HG03342 (cell line): ENCODE data around the gene PPP1R12A.
A peak's percentile ranks its signal among the peaks of the same experiment; 100 is the strongest.
"Not testable (repeated sequence)": the region's sequence is repeated elsewhere in the genome, so short reads cannot be mapped to it uniquely, and the experiment has no call there.

ENCODE experiments used
- ATAC-seq: cut with Tn5 transposase; IDR thresholded peaks from one replicate; pipeline ENCODE4 v1.9.1; 2021; ENCODE audit warnings: mild to moderate bottlenecking, moderate library complexity; ENCODE audit not compliant: unreplicated experiment

The PPP1R12A gene

DNA sequence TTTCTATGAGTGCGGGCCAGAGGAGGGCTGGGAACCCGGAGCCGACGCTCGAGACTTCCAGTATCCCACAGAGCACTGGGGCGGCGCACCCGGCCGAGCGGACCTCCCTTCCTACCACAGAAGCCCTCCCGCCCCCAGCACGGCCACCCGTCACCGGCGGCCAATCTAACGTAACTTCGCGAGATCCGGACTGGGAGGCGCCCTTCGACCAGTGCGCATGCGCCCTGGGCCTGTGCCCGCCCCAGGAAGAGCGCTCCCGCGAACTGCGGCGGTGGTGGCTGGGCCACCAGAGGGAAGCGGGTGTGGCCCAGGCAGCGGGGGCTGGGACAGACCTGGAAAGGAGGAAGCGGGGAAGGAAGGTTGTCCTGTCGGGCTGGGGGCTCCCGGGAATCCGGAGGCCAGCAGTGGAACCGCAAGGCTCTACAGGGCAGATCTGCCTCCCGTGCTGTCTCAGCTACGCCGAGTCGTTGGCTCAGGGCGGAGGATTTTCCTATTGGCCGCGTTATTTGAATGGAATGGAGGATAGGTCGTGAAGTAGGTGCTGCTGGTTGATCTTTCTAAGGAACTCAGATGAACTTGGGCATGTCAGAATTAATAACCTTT, at the start of gene PPP1R12A:
Gene PPP1R12A, minus strand, starts transcription at position 77 of the 603 bp plus-strand sequence. CDS start 166 bp downstream, outside the sequence.
- peak; percentile 82 for ATAC-seq

DNA sequence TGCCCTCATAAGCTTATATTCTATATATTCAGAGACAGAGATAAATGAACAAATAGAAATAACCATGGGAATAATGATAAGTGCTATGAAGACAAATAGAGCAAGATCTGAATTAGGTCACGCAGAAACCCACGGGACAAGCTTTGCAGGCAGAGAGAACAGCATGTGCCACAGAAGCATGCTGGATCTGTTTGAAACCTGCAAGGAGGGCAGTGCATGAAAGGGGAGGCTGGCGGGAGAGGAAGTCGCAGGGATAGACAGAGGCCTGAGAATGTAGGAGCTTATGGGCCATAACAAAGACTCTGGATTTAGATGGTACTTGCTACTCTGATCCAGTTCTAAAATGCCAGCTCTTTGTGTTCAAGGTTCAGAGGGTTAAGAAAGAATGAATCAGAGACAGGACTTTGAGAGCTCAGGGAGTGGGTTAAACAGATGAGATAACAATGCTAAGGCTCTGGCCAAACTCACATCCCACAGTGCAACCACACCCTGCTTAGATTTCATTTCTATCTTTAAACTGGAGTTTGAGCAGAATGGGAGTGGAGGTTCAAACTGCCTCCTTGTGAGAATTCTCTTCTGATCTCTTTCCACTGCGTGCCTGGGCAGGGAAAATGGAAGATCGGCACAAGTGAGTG, 49.2 kb upstream of the PPP1R12A start:
- ATAC-seq = no peak

DNA sequence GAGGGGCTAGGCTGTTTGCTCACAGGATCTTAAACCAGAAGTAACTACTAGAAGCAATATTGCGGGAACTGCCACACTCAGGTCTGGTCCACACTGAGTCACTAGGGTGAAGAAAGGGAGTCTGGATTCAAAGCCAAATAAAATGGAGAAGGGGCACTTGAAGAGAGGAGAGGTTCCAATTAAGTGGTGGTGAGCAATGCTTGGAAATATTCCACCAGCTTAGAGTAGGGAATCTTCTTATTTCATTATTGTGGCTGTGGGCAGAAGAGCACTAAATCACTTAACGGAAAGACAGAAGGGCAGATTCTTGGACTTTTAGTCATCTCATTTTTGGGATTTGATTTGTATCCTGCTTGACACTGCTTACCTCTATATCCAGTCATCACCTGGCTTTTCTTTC, 48.6 kb upstream of the PPP1R12A start:
- ATAC-seq = no peak

DNA sequence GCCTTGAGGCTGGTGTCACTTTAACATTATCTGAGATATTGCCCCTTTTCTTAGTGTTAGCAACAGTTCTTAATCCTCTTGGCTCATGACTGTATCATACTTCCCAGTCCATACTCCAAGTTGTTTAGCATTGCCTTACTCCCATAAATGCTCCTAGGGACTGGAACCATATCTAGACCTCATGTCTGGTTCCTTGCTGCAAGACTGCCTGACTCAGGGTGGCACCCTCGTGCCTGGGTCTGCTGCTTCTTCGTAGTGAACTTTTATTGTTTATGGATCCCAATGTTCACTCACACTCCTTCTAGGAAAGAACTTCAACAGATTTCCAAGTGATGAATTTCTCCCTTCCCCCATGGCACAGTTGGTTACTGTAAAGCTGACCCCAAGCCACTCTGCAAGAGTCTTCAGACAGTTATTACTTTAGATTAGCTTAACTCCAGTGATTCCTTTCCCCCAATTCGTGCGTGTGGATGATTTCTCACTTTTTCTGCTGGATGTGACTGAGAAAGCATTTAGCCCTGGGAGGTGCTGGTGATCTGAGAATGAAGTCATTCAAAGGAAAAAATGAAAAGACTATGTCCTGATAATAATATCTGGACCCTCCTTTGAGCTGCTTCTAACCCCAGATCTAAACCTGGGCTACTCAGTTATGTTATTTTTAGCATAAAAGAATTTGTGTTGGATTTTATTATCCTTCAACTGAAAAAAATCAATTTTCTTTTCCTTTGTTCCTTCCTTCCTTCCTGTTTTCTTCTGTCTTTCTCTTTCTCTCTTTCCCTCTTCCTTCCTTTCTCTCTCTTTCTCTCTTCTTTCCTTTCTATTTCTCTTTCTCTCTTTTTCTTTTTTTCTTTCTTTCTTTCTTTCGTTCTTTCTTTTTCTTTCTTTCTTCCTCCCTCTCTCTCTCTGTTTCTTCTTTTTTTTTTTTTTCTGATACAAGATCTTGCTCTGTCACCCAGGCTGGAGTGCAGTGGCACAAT, 47.5 kb upstream of the PPP1R12A start:
- ATAC-seq = no peak

DNA sequence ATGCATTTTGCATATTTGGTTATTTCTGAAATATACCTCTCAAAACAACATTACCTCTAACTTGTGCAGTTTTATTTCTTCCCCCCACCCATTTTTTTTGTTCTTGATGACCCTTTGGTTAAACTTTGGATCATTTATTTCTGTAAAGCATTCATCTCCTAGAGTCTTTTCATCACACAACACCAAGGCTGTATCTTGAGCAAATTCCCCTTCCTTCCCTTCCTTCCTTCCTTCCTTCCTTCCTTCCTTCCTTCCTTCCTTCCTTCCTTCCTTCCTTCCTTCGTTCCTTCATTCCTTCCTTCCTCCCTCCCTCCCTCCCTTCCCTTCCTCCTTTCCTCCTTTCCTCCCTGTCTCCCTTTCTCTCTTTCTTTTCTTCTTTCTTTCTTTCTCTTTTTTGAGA, 43.8 kb upstream of the PPP1R12A start:
- no peak for ATAC-seq

DNA sequence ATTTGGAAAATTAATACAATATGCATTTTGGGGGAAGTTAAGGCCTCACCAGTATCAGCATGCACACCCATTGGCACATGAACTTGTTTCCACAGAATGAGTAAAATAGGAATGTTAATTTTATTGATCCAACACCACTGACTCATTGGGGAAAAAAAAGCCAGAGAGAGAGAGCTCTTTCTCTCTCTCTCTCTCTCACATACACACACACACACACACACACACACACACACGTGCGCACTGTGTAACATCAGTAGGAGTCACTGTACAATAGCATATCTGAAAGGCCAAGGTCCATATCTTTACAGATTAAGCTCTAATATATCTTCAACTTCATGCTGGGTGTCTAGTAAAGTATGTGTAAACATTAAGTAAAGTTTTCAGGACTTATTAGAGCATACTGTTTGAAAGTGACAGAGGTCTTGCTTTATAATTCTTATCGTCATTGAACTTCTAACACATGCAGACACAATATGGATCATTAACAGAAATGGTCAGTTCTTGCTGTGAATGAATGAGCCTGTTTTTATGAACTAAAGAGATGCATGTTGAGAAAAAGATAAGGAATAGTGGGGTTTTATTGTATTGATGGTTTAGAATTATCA, 43.1 kb upstream of the PPP1R12A start:
- not testable (repeated sequence) for ATAC-seq

DNA sequence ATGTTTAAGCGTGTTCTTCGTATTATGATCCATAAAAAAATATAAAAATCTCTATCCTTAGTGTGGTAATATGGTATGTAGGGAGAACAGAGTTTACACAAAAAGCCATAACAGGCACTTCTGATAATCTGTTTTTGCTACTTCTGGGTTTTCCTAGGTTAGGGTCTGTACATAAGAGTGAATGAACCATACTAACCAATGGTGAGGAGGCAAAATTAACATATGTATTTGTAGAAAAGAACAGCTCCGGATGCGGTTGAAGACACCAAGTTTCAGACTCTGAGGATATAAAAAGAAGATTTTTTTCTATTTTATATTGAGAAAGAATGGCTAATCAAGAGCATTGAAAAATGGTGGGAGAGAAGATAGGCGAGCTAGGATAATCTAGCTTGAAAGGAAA, 40.2 kb upstream of the PPP1R12A start:
- no peak for ATAC-seq

DNA sequence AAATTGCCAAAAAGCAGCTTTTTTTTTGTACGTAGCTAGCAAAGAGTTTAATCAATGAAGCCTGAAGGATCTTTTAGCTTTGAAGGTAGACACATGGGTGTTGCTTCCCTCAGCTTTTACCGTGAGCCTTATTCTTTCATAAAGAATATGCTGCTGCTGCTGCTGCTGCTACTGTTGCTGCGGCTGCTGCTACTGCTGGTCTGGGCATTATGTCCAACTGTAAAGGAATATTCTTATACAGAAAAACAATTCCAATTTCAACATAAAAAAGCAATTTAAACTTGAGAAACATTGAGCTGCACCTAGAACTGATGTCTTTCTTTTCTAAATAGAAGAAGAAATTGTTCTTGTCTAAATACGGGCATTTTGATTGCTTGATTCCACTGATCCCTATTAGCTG, 38.9 kb upstream of the PPP1R12A start:
- ATAC-seq = no peak

DNA sequence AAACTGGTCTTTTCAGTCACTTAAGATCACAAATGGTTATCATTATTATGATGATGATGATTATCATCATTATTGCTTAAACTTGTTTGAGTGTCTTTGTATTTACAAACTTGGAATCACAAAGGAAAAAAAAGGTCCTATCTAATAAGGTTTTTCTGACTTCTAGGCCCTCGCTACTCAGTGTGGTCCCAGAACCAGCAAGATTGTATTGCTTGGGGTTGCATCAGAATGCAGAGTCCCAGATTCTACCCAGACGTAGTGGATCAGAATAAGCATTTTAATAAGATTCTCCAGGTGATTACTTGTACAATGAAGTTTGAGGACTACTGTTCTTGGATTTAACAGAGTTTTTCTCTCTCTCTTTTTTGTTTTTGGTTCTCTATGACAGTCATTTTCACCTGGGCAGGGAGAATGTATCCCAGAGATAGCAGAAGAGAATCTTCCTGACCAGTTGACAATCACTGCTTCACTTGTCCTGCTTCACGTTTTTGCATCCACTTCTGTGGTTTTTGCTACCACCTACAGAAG, 29.3 kb upstream of the PPP1R12A start:
- ATAC-seq = no peak

DNA sequence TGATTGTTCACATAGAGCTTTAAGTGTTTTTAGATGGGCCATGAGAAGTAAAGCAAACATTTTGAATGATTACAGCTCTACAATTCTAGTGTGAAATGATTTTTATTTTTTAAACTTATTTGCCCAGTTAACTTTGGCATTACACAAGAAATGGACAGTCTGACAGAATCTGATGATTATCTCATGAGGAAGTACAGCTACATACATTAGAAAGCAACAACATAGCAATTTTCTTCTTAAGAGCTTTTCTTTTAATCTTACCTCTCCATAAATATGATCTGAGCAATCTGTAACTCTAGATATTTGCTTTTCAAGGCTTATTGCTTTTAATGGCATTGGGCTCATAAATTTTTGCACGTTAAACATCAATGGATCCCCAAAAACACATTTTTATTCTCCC, 26.5 kb upstream of the PPP1R12A start:
- ATAC-seq = no peak

DNA sequence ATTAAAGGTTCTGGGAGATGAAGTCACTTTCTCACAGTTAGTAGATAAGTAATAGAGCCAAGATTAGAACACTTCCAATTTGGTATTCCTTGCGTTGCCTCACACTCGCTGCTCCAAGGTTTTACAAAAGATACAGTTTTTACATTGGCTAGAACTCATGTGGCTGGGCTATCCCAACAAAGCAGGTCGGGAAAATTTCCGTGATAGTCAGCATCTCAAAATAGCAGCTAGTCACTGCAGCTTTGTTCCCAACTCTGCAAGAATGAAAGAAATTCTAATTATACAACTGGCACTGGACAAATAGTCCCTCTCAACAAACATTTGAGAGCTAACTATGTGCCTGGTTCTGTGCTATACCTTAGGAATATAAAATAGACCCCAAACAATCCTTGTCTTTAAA, 24.6 kb upstream of the PPP1R12A start:
- no peak for ATAC-seq

DNA sequence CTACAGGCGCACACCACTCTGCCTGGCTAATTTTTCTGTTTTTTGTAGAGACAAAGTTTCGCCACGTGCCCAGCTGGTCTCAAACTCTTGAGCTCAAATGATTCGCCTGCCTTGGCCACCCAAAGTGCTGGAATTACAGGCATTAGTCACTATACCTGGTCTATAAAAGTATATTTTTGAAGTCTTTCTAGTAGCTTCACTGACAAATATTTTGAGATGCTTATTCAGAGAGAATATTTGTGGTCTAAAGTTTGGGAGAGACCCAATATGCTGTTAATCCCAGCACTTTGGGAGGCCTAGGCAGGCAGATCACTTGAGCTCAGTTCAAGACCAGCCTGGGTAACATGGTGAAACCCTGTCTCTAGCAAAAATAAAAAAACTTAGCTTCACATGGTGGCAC, 22.0 kb upstream of the PPP1R12A start:
- ATAC-seq = no peak

DNA sequence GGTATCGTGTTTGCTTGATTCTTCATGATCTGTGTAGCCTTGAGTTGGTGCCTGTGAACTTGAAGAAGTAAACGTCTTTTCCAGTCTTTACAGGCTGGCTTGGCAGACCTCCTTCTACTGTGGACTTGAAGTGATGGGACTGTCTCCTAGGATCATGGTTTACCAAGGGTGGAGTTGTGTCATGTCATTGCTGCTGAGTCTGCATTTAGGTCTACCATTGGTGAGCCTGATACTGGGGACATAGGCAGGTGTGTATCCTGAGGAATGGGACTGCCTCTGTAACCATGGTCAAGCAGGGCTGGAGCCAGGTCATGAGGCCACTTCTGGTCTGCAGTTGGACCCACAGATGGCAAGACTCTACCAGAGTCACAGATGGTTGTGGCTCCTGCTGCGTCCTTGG, 20.7 kb upstream of the PPP1R12A start:
- ATAC-seq = no peak

DNA sequence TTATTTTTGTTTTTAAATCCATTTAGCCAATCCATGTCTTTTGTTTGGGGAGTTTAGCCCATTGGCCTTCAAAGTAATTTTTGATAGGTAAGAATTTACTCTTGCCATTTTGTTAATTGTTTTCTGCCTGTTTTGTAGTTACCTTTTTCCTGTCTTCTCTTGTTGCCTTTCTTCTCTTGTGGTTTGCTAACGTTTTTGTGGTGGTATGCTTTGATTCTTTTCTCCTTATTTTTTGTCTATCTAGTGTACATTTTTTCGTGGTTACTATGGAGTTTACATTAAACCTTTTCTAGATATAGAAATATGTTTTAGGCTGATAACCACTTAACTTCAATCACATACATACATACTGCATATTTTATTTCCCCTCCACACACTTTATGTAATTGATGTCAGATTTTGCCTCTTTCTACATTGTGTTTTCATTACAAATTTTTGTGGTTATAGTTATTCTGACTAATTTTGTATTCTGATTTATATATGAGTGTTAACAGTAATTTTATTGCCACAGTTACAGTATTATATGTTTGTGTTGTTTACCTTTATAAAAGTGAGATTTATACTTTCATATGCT, 19.2 kb upstream of the PPP1R12A start:
- no peak for ATAC-seq

DNA sequence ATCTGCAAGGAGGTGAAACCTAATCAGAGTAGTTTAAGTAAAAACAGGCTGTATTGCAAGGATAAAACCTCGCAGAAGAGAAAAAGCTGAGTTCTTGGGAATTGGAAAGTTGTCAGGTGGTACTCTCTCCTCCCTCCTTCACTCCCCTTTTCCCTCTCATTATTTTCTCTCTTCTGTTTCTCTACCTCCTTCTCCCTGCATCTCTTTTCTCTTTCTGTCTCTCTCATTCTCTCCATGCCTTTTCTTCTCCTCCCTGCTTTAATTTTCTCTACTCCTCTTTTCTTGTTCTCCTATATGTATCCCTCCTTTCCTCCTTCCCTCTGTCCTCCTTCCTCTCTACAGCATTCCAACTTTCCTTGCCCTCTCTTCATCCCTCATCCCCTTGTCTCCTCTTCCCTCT, 14.2 kb upstream of the PPP1R12A start:
- ATAC-seq = no peak

DNA sequence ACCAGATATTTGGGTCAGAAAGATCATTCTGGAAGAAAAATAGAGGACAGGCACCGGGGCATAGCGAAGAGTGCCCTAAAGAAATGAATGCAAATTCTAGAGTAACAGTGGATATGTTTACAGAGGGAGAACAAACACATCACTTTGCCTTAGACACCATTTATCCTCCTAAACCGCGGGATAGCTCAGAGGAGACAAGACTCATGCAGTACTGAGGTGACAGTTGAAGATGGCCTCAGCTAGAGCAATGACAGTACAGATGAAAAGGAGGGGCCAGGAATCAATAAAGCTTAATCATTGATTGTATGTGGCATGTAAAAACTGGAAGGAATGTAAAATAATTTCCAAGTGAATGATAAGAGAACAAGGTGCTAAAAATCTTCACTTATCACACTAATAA, 10.5 kb upstream of the PPP1R12A start:
- ATAC-seq = no peak

DNA sequence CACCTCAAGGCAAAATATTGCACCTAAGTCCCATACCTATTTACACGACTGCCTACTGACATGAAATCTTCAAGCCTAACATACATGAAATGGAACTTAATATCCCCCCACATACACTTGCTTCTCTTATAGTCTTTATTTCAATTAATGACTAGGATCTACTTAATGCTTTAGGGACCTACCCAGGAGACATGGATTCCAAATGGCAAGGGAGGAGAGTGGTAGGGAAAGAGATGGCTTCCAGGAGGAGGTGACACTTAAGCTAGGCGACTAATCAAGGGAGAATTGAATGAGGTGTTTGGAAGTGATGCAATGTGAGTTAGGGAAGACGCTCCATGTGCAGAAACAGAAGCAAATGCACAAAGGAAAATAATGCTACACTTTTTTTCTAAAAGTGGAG, 9.7 kb upstream of the PPP1R12A start:
- no peak for ATAC-seq

DNA sequence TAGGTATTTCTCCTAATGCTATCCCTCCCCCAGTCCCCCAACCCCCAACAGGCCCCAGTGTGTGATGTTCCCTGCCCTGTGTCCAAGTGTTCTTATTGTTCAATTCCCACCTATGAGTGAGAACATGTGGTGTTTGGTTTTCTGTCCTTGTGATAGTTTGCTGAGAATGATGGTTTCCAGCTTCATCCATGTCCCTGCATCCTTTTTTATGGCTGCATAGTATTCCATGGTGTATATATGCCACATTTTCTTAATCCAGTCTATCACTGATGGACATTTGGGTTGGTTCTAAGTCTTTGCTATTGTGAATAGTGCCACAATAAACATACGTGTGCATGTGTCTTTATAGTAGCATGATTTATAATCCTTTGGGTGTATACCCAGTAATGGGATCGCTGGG, 7.9 kb upstream of the PPP1R12A start:
- not testable (repeated sequence) for ATAC-seq

DNA sequence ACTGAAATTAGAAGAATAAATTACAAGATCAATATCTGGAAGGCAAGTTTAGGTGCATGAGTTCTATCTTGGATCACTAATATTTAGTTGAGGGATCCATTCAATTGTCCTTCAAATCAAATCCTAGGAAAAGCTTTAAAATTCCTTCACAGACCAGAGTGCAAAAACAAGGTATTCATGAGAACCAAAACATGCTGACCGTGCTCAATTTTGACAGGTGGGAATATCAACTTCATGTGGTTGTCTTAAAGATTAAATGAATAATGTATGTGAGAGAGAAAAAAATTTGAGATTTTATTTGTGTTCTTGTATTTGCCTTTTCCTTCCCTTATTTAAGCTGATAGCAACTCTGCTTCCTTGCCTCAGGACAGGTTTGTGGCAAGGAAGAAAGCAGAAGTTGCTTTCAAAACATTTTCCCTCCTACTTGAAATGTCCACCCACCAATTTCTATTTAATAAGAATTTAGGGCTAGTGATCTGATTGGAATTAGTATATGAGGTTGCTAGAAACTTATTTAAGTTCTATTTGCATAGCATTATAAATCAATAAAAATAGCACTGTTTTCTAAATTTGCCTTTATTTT, 4.9 kb upstream of the PPP1R12A start:
- ATAC-seq = no peak

DNA sequence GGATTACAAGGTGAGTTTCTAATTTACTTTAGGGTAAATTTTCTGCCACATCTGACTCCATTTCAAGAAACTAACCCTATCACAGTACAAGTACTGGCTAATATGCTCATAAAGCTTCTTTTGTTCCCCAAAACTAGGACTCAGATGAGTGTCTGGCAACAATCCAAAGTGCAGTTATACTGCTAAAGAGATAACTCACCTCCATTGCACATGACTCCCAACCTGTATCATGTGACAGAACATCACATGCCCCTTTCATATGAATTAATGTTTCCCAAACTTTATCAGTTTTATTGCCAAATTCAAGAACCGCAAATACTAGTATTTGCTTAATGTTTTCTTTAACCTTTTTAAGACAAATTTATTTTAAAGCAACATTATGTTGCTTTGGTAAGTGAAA, 3.9 kb upstream of the PPP1R12A start:
- no peak for ATAC-seq
